Gastroesophageal sphincter (tissue), 3 donors: ENCODE measurements around the gene FARS2.

Experiments
- CTCF ChIP-seq, 4 experiments: fragments of 200-600 bp in 2 of 4; fragments of 450-650 bp in 2 of 4; sonication (generic) in 1 of 4; IDR thresholded peaks; one replicate each; pipeline ENCODE4 v1.5.1; 2017 to 2019; ENCODE audit warnings: antibody characterized with exemption in 4 of 4, mild to moderate bottlenecking in 2 of 4, moderate library complexity in 2 of 4
- POLR2A ChIP-seq, 2 donors: fragments of 450-650 bp; IDR thresholded peaks; one replicate each; pipeline ENCODE4 v1.6.1; 2017; ENCODE audit warnings: antibody characterized with exemption in 2 of 2, mild to moderate bottlenecking in 2 of 2, moderate library complexity in 1 of 2

- TF ChIP-seq CTCF (IDR thresholded peaks at IDR 0.05) (no peak), POLR2A (IDR thresholded peaks at IDR 0.05) (no peak)
These were observed 195.7 kb downstream of the FARS2 start for GRCh38 chr6:5457041-5457440.
